Pancreas (tissue), 10 donors: ENCODE data around the gene EEF2K. TPM values are rescaled to one million over a fixed set of nuclear protein-coding genes. Genes with fewer than 3 reads are reported as not detected.

Experiments used
- ATAC-seq, 4 donors: fragments of 200-7000 bp; cut with Tn5 transposase; one replicate each; pipeline versions ENCODE4 v1.8.0 to v1.9.1; 2020; ENCODE audit warnings: mild to moderate bottlenecking in 4 of 4, moderate library complexity in 4 of 4
- DNase-seq, 6 donors: peaks; one replicate each; pipeline ENCODE4 v3.0.0-alpha.2; 2020
- FAIRE-seq: peaks from 2 replicates; lab custom pipeline; 2012; peaks lifted over from hg19 to GRCh38; lab: Jason Lieb, UNC
- H3K27ac ChIP-seq, 4 donors: fragments of 200-600 bp; sonication (generic); 1 replicate in 3 of 4; 2 replicates in 1 of 4; pipeline versions ENCODE4 v1.5.0 to v1.8.0; 2020
- H3K27me3 ChIP-seq, 4 donors: fragments of 200-600 bp; one replicate each; pipeline ENCODE4 v1.8.0; 2021
- H3K36me3 ChIP-seq, 3 donors: fragments of 200-600 bp; sonication (generic) in 1 of 3; one replicate each; pipeline versions ENCODE4 v1.5.0 to v1.8.0; 2020 to 2021
- H3K4me1 ChIP-seq, 3 donors: fragments of 200-600 bp; one replicate each; pipeline ENCODE4 v1.8.0; 2021
- H3K4me3 ChIP-seq, 4 donors: fragments of 200-600 bp; sonication (generic) in 2 of 4; one replicate each; pipeline versions ENCODE4 v1.5.0 to v1.8.0; 2020 to 2021
- H3K9me3 ChIP-seq, 4 donors: fragments of 200-600 bp; one replicate each; pipeline ENCODE4 v1.8.0; 2021
- CTCF ChIP-seq, 4 donors: fragments of 200-600 bp; sonication (generic) in 3 of 4; IDR thresholded peaks; one replicate each; pipeline versions ENCODE4 v1.5.0 to v1.8.0; 2021; ENCODE audit warnings: antibody characterized with exemption in 4 of 4
- WGBS, 2 donors: extraction: QIAGEN DNeasy Blood & Tissue Kit; methylation state at CpG; one replicate each; pipeline ENCODE4 v1.1.7; 2013; 5-methylcytosine and 5-hydroxymethylcytosine counted together
- intact Hi-C, 3 donors: fragments of 100-400 bp; cut with DNase I; formaldehyde crosslinking; loops; one replicate each; pipeline versions ENCODE4 v1.11.1 to v1.14.2; 2022
- polyA plus RNA-seq, 2 donors: library from polyadenylated mRNA; stranded (reverse); fragments of 200-250 nt; gene quantifications; one replicate each; pipeline ENCODE4 v1.2.3, GENCODE V29; 2013
- total RNA-seq, 6 donors: library from RNA; stranded (reverse); fragmentation: NEBNext Ultra II Directional in 4 of 6; extraction: Animal tissue kit (Norgen Biotek cat#: 25700) in 4 of 6; gene quantifications; one replicate each; pipeline versions ENCODE4 v1.2.1 to v1.2.4, GENCODE V29; 2021 to 2023
- donor health status: healthy with polysubstance abuse.
- donor health status: DM: no; HTN: no; CAD: no; lungs with moderate emphysema.
- donor health status: DM: no; HTN: no; CAD: no.
- donor health status: control.
- donor health status: control.
- donor health status: Bipolar disorder and iron deficiency.
- donor health status: DM: yes; HTN: yes; CAD: no.
- donor health status: DM: no; HTN: no; CAD: no.
- donor health status: DM: no; HTN: no; CAD: no.
- donor health status: DM: yes; HTN: yes; CAD: no.

The EEF2K gene
- total and polyA plus RNA-seq, 8 donors: 6.1 to 21.1 (median 16.5) TPM

- ATAC-seq (no peak), FAIRE-seq (no peak), DNase-seq (no peak)
- 88 to 90% methylated on average over 4 of the region's 4 CpGs for WGBS, 2 donors
- no peak for TF ChIP-seq CTCF (IDR thresholded peaks at IDR 0.05)
- Histone ChIP-seq H3K27ac (no peak overlapping the region), H3K4me3 (no peak overlapping the region), H3K27me3 (no peaks in the 10 kb centered on the region), H3K4me1 (no peaks in the 10 kb centered on the region), H3K9me3 (no peaks in the 10 kb centered on the region), H3K36me3 (peaks cover 0 to 18% (median 7%) of the 10 kb centered on the region in 3 donors)
- intact Hi-C loops: no loop called here
Observed at GRCh38 chr16:22337849-22338635, 132.0 kb downstream of the EEF2K start.

Other genes starting within 250 kb of the EEF2K start
- gene PDZD9, start 205.2 kb upstream of the EEF2K start, total RNA-seq: not detected
- gene PDZD9, start 205.2 kb upstream of the EEF2K start, polyA plus RNA-seq: not detected
- 1 to 10 TPM; 3.7 to 7.8 (median 4.8) TPM for gene MOSMO, start 198.2 kb upstream of the EEF2K start, total RNA-seq
- gene MOSMO, start 198.2 kb upstream of the EEF2K start, polyA plus RNA-seq: 1 to 10 TPM; 5.6 to 8.0 TPM
- under 1 TPM in 3 of 6 donors, not detected in 3; 0.06 to 0.24 (median 0.09) TPM for gene VWA3A, start 113.7 kb upstream of the EEF2K start, total RNA-seq
- gene VWA3A, start 113.7 kb upstream of the EEF2K start, polyA plus RNA-seq: under 1 TPM; 0.09 to 0.11 TPM
- gene SDR42E2, start 43.8 kb upstream of the EEF2K start, total RNA-seq: not detected
- gene SDR42E2, start 43.8 kb upstream of the EEF2K start, polyA plus RNA-seq: under 1 TPM in 1 of 2 donors, not detected in 1; 0.07 TPM
- gene POLR3E, start 91.1 kb downstream of the EEF2K start, total RNA-seq: 10 to 100 TPM; 26.3 to 38.3 (median 31.9) TPM
- 10 to 100 TPM; 26.6 to 28.4 TPM for gene POLR3E, start 91.1 kb downstream of the EEF2K start, polyA plus RNA-seq
- gene CDR2, start 168.3 kb downstream of the EEF2K start, total RNA-seq: 10 to 100 TPM in 2 of 6 donors, 1 to 10 TPM in 4; 8.3 to 15.5 (median 9.2) TPM
- gene CDR2, start 168.3 kb downstream of the EEF2K start, polyA plus RNA-seq: 1 to 10 TPM; 7.9 to 9.3 TPM